GM12878 (cell line): ENCODE results near the gene MNAT1. TPM values are rescaled to one million over a fixed set of nuclear protein-coding genes. Genes with fewer than 3 reads are reported as not detected.

Experiments
- ATAC-seq: fragments of 200-7000 bp; cut with Tn5 transposase; 3 replicates; pipeline ENCODE4 v1.9.1; 2020; ENCODE audit warnings: mild to moderate bottlenecking, moderate library complexity
- BruUV-seq: library from RNA; stranded (reverse); fragments of 400-500 nt; replicated peaks from 2 replicates; lab custom pipeline; 2021; lab: Mats Ljungman, UMichigan
- CTCF ChIA-PET: fragments of 300-600 bp; sonication (Branson Sonifier 250); formaldehyde crosslinking; extraction: SDS; loops from one replicate; lab custom pipeline; 2021; ENCODE audit warnings: inconsistent platforms; lab: Yijun Ruan, JAX
- POLR2A ChIA-PET: fragments of 350-600 bp; formaldehyde crosslinking; extraction: SDS; loops from one replicate; lab custom pipeline; 2021; ENCODE audit warnings: inconsistent platforms; lab: Charles Lee
- RAD21 ChIA-PET: fragments of 300-600 bp; sonication (Branson Sonifier 250); formaldehyde crosslinking; loops from one replicate; lab custom pipeline; 2023; ENCODE audit warnings: antibody characterized with exemption; ENCODE audit not compliant: unreplicated experiment; lab: Charles Lee
- SMC1A ChIA-PET: fragments of 300-600 bp; sonication (Branson Sonifier 250); formaldehyde crosslinking; loops from one replicate; lab custom pipeline; 2023; ENCODE audit not compliant: unreplicated experiment, uncharacterized antibody; lab: Charles Lee
- DNase-seq: peaks from one replicate; pipeline ENCODE4 v3.0.0-alpha.2; 2011; ENCODE audit warnings: low read depth, low spot score
- FAIRE-seq: peaks from 3 replicates; lab custom pipeline; 2011; peaks lifted over from hg19 to GRCh38; lab: Jason Lieb, UNC
- H2AFZ ChIP-seq: 2 replicates; pipeline ENCODE4 v1.6.0; 2011; ENCODE audit warnings: low read depth, low read length, control low read depth; ENCODE audit not compliant: control insufficient read depth
- H3K27ac ChIP-seq: 2 replicates; pipeline ENCODE4 v1.5.1; 2011; ENCODE audit warnings: control low read depth; ENCODE audit not compliant: control insufficient read depth, insufficient read depth
- H3K27me3 ChIP-seq, 2 experiments: replicated peaks in 1 of 2; 2 replicates each; pipeline versions ENCODE4 v1.6.0 to v1.6.1; 2011; ENCODE audit warnings: low read length in 1 of 2; ENCODE audit not compliant: control insufficient read depth in 2 of 2, insufficient read depth in 2 of 2
- H3K36me3 ChIP-seq, 2 experiments: 2 replicates each; pipeline ENCODE4 v1.5.1; 2011; ENCODE audit warnings: low read length in 1 of 2; ENCODE audit not compliant: control insufficient read depth in 2 of 2, insufficient read depth in 2 of 2
- H3K4me1 ChIP-seq: 2 replicates; pipeline ENCODE4 v1.6.1; 2011; ENCODE audit warnings: mild to moderate bottlenecking, low read length, moderate library complexity, mixed read lengths; ENCODE audit not compliant: control insufficient read depth, insufficient read depth
- H3K4me2 ChIP-seq: 2 replicates; pipeline ENCODE4 v1.6.0; 2011; ENCODE audit warnings: control low read depth; ENCODE audit not compliant: control insufficient read depth, insufficient read depth
- H3K4me3 ChIP-seq: fragments of 200-600 bp; sonication (generic); 2 replicates; pipeline ENCODE4 v1.5.1; 2016
- H3K79me2 ChIP-seq: 2 replicates; pipeline ENCODE4 v1.6.0; 2011; ENCODE audit warnings: low read length; ENCODE audit not compliant: control insufficient read depth, insufficient read depth
- H3K9ac ChIP-seq: 2 replicates; pipeline ENCODE4 v1.8.0; 2011; ENCODE audit warnings: low read length, control low read depth, mixed read lengths; ENCODE audit not compliant: control insufficient read depth, insufficient read depth
- H3K9me3 ChIP-seq: replicated peaks from 3 replicates; pipeline ENCODE4 v1.5.1; 2011; ENCODE audit warnings: mild to moderate bottlenecking, low read length; ENCODE audit not compliant: control insufficient read depth, insufficient read depth
- H4K20me1 ChIP-seq: 2 replicates; pipeline ENCODE4 v1.6.0; 2011; ENCODE audit not compliant: control insufficient read depth, insufficient read depth
- ATF7 ChIP-seq: fragments of 450-650 bp; IDR thresholded peaks from 2 replicates; pipeline ENCODE4 v1.6.1; 2016; ENCODE audit warnings: low read depth, mild to moderate bottlenecking
- BCL3 ChIP-seq: IDR thresholded peaks from 2 replicates; pipeline ENCODE4 v1.6.1; 2011; ENCODE audit warnings: borderline replicate concordance, low read depth, mild to moderate bottlenecking, moderate library complexity, low read length; ENCODE audit not compliant: insufficient read depth, poor library complexity, severe bottlenecking
- BMI1 ChIP-seq: fragments of 450-650 bp; IDR thresholded peaks from 2 replicates; pipeline ENCODE4 v1.6.1; 2016; ENCODE audit warnings: mild to moderate bottlenecking, moderate library complexity, borderline replicate concordance
- HDAC2 ChIP-seq: fragments of 200-600 bp; sonication (generic); IDR thresholded peaks from 2 replicates; pipeline ENCODE4 v1.6.1; 2017
- IRF4 ChIP-seq: IDR thresholded peaks from 2 replicates; pipeline ENCODE4 v1.6.1; 2011; ENCODE audit warnings: low read depth, low read length
- KAT2A ChIP-seq: conservative IDR thresholded peaks from 2 replicates; pipeline ENCODE4 v1.6.1; 2011; ENCODE audit warnings: low read depth, low read length; ENCODE audit not compliant: control insufficient read depth
- POLR2AphosphoS5 ChIP-seq: IDR thresholded peaks from 2 replicates; pipeline ENCODE4 v1.6.1; 2011; ENCODE audit warnings: mild to moderate bottlenecking, low read length, inconsistent platforms
- RAD21 ChIP-seq: IDR thresholded peaks from 2 replicates; pipeline ENCODE4 v1.6.1; 2011; ENCODE audit warnings: mild to moderate bottlenecking, low read depth, low read length, moderate library complexity; ENCODE audit not compliant: insufficient read depth
- RBBP5 ChIP-seq: fragments of 200-600 bp; sonication (generic); conservative IDR thresholded peaks from 2 replicates; pipeline ENCODE4 v1.6.1; 2016
- SIN3A ChIP-seq: IDR thresholded peaks from 2 replicates; pipeline ENCODE4 v1.6.1; 2012; ENCODE audit warnings: low read depth, low read length, improper control_type of control experiment
- SREBF1 ChIP-seq: IDR thresholded peaks from 2 replicates; pipeline ENCODE4 v1.6.1; 2012; ENCODE audit warnings: mild to moderate bottlenecking, low read length
- SREBF2 ChIP-seq: IDR thresholded peaks from 2 replicates; pipeline ENCODE4 v1.6.1; 2012; ENCODE audit warnings: mild to moderate bottlenecking, low read length
- SRF ChIP-seq, 2 experiments: IDR thresholded peaks; 2 replicates each; pipeline ENCODE4 v1.6.1; 2011; ENCODE audit warnings: low read depth in 2 of 2, low read length in 2 of 2, mild to moderate bottlenecking in 1 of 2, moderate library complexity in 1 of 2
- STAT1 ChIP-seq: fragments of 450-650 bp; conservative IDR thresholded peaks from 2 replicates; pipeline ENCODE4 v1.6.1; 2014; ENCODE audit warnings: antibody characterized with exemption, mild to moderate bottlenecking
- SUZ12 ChIP-seq: fragments of 200-600 bp; sonication (generic); IDR thresholded peaks from one replicate; pipeline ENCODE4 v1.6.1; 2018; ENCODE audit warnings: antibody characterized with exemption, mild to moderate bottlenecking; ENCODE audit not compliant: unreplicated experiment
- TBL1XR1 ChIP-seq: IDR thresholded peaks from 2 replicates; pipeline ENCODE4 v1.6.1; 2012; ENCODE audit warnings: low read depth, low read length, improper control_type of control experiment
- ZNF274 ChIP-seq: IDR thresholded peaks from one replicate; pipeline ENCODE4 v1.8.0; 2011; ENCODE audit not compliant: insufficient read length, insufficient read depth
- ZNF687 ChIP-seq: fragments of 450-650 bp; IDR thresholded peaks from 2 replicates; pipeline ENCODE4 v1.6.1; 2017; ENCODE audit warnings: mild to moderate bottlenecking, moderate library complexity
- in situ Hi-C: fragments of 300-500 bp; cut with MboI; formaldehyde crosslinking; loops from 9 replicates; pipeline ENCODE4 v1.14.3; 2018; ENCODE audit warnings: mixed read lengths
- intact Hi-C: fragments of 100-400 bp; cut with micrococcal nuclease; formaldehyde crosslinking; loops from one replicate; pipeline ENCODE4 v1.14.2; 2022; ENCODE audit not compliant: unreplicated experiment
- polyA plus RNA-seq, 11 experiments: library from polyadenylated mRNA; depleted of rRNA in 4 of 11; unstranded in 6 of 11; stranded (reverse) in 5 of 11; fragments of >200 nt; fragmentation: Nextera tagmentation in 4 of 11; fragmentation: Illumina TruSeq in 1 of 11; extraction: Ambion mirVana in 4 of 11; extraction: Trizol in 1 of 11; gene quantifications; 1 replicate in 1 of 11; 2 replicates in 10 of 11; pipeline versions ENCODE4 v1.2.1 to v1.2.3, GENCODE V29; 2011 to 2016; ENCODE audit warnings: inconsistent platforms in 2 of 11, missing spikeins in 2 of 11, low read depth in 1 of 11
- total RNA-seq, 4 experiments: library from RNA; depleted of rRNA in 3 of 4; stranded (reverse); fragments of >200 nt in 3 of 4; fragmentation: Illumina TruSeq in 1 of 4; extraction: Trizol in 1 of 4; gene quantifications; 2 replicates each; pipeline versions ENCODE4 v1.2.1 to v1.2.3, GENCODE V29; 2013 to 2021

The MNAT1 gene
- total and polyA plus RNA-seq, 10 of the 15 experiments (the other 5 are each of a cell fraction or from before 2014, with no cell fraction given), result 26.5 to 67.4 (median 40.8) TPM

GRCh38 chr14:60773558-60773957, 39.0 kb downstream of the MNAT1 start:
- no peaks in the 10 kb centered on the region for H3K79me2 ChIP-seq
- no peak for DNase-seq
- no peaks in the 10 kb centered on the region; a peak in 1 of 4 replicates for H3K36me3 ChIP-seq
- H4K20me1 ChIP-seq, result no peaks in the 10 kb centered on the region
- ChIA-PET POLR2A (no interaction called here), SMC1A (interaction anchor here (0.8 to 1.5 kb wide), 2 partner anchors 14 to 240 kb away, joined by 3 to 5 read pairs; no protein-coding TSS in a partner anchor), CTCF (no interaction called here), RAD21 (no interaction called here)
- no peak overlapping the region for H3K27ac ChIP-seq
- in situ Hi-C loops (no loop called here), intact Hi-C loops (no loop called here)
- H2AFZ ChIP-seq, result no peak overlapping the region
- no peak overlapping the region for H3K9ac ChIP-seq
- no peaks in the 10 kb centered on the region for H3K27me3 ChIP-seq
- peak; percentile 66 for FAIRE-seq
- H3K4me1 ChIP-seq, result no peaks in the 10 kb centered on the region
- no peak overlapping the region for H3K4me2 ChIP-seq
- no peaks in the 10 kb centered on the region for H3K9me3 ChIP-seq
- BruUV-seq, result no TSS peak
- no peak overlapping the region for H3K4me3 ChIP-seq
- no peak for TF ChIP-seq BMI1
- no peak for TF ChIP-seq BCL3
- TF ChIP-seq TBL1XR1, result no peak
- TF ChIP-seq STAT1, result no peak
- no peak for TF ChIP-seq KAT2A
- TF ChIP-seq ZNF687, result no peak
- TF ChIP-seq HDAC2, result no peak
- TF ChIP-seq ATF7, result no peak
- TF ChIP-seq ZNF274, result no peak
- no peak for TF ChIP-seq IRF4
- no peak for TF ChIP-seq SIN3A
- TF ChIP-seq SRF (IDR thresholded peaks at IDR 0.05; ENCODE audit: low read depth in 2 of 2, low read length in 2 of 2), result no peak
- no peak for TF ChIP-seq RBBP5
- no peak for TF ChIP-seq POLR2AphosphoS5
- no peak for TF ChIP-seq RAD21
- TF ChIP-seq SREBF2, result no peak
- TF ChIP-seq SREBF1, result no peak
- no peak for TF ChIP-seq SUZ12
- ATAC-seq, result peak; percentile 46; the same call in 2 of the 3 replicates
